GM12872 (cell line): ENCODE data around the gene SLC5A12.

Source experiments
- TF ChIP-seq, protein P1 (sequence below): IDR thresholded peaks from 3 replicates; pipeline ENCODE4 v1.5.1; 2011; ENCODE audit warnings: low read depth, mild to moderate bottlenecking, low read length, moderate library complexity; ENCODE audit not compliant: insufficient read depth

SLC5A12 gene, protein sequence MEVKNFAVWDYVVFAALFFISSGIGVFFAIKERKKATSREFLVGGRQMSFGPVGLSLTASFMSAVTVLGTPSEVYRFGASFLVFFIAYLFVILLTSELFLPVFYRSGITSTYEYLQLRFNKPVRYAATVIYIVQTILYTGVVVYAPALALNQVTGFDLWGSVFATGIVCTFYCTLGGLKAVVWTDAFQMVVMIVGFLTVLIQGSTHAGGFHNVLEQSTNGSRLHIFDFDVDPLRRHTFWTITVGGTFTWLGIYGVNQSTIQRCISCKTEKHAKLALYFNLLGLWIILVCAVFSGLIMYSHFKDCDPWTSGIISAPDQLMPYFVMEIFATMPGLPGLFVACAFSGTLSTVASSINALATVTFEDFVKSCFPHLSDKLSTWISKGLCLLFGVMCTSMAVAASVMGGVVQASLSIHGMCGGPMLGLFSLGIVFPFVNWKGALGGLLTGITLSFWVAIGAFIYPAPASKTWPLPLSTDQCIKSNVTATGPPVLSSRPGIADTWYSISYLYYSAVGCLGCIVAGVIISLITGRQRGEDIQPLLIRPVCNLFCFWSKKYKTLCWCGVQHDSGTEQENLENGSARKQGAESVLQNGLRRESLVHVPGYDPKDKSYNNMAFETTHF

DNA sequence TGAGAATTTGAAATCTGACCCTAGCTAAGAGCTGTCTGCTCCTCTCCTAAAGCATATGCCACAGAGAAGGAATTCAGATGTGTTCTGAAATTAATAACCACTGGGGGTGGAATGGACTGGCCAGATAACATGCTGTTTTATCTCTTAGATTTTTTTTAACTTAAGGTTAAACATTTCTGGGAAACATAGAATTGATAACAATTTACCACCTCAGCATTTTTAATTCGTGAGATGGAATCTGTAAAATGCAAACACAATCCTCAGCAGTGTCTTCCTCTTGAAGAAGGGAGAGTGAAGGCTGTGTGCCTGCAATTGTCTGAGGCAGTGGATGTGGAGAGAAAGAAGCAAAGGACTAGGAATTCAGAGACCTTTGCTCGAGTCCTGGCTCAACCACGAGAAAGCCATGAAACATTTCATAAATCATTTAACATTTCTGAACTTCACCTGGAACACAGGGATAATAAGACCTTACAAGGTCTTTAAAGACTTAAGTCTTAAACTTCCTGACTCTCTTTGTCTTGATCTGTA lies at the start of gene SLC5A12:
TSS of gene SLC5A12 (minus strand) at position 113 of the 528 bp plus-strand sequence. CDS start 346 bp downstream, outside the sequence.
- TF ChIP-seq, protein P1, sequence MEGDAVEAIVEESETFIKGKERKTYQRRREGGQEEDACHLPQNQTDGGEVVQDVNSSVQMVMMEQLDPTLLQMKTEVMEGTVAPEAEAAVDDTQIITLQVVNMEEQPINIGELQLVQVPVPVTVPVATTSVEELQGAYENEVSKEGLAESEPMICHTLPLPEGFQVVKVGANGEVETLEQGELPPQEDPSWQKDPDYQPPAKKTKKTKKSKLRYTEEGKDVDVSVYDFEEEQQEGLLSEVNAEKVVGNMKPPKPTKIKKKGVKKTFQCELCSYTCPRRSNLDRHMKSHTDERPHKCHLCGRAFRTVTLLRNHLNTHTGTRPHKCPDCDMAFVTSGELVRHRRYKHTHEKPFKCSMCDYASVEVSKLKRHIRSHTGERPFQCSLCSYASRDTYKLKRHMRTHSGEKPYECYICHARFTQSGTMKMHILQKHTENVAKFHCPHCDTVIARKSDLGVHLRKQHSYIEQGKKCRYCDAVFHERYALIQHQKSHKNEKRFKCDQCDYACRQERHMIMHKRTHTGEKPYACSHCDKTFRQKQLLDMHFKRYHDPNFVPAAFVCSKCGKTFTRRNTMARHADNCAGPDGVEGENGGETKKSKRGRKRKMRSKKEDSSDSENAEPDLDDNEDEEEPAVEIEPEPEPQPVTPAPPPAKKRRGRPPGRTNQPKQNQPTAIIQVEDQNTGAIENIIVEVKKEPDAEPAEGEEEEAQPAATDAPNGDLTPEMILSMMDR: no peak

DNA sequence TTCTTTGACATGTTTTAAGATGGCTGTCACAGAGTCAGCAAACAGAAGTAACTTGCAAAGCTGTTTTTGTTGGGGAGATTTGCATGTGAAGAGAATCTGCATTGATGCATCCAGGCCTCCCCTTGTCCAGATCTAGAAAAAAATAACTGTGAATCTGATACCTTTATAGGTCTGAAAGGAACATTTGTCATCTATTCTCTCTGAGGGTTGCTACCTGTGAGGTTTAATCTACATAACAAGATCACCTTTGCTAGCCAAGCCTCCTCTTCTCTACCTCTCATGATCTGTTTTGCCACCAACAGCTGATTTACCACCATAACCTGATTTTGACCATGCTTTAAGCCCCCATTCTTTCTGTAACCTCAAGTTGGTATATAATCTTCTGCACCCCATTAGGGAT lies 47.2 kb upstream of the SLC5A12 start:
- TF ChIP-seq, protein P1: no peak

DNA sequence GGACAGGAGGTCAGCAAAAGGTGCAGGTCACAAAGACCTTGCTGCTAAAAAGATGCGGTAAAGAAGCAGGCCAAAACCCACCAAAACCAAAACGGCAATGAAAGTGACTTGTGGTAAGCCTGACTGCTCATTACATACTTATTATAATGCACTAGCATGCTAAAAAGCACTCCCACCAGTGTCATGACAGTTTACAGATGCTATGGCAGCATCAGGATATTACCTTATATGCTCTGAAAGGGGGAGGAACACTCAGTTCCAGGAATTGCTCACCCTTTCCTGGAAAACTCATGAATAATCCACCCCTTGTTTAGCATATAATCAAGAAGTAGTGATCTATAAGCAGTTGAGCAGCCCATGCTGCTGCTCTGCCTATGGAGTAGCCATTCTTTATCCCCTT lies 45.2 kb upstream of the SLC5A12 start:
- TF ChIP-seq, protein P1: no peak

DNA sequence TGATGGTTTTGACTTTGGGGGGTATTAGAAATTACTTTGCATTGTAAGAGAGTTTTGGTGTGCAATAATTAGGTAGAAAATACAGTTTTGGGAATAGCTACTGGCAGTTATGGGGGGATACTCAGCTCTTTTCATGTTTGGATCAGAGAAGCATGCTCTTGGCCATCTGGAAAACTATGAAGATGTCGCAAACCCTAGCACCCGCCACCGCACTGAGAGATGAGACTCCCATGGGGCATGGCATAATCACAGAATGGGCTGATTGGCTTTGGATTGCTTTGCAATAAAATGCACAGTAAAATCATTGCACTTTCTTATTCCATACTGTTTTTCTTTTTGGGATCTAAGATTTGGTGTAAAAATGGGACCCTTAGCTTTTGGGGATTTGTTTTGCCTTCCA lies 43.5 kb upstream of the SLC5A12 start:
- TF ChIP-seq, protein P1: no peak

DNA sequence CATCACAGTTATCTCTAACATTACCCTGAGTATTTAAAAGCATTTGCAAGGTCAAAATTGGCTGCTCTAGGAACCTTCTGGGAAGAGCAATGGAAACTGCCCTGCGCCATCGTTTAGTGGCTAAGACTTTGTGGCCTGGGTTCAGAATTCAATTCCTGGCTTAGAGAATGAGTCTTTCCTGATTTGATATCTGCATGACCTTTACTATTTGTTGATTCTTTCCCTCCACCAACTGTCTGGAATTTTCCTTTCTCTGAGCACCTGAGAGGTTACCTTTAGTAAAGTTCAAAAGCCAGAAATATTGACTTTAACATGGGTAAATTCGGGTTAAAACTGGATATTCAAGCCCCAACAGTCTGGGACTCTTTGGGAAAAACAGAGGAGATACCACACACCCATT lies 43.0 kb upstream of the SLC5A12 start:
- TF ChIP-seq, protein P1: no peak

DNA sequence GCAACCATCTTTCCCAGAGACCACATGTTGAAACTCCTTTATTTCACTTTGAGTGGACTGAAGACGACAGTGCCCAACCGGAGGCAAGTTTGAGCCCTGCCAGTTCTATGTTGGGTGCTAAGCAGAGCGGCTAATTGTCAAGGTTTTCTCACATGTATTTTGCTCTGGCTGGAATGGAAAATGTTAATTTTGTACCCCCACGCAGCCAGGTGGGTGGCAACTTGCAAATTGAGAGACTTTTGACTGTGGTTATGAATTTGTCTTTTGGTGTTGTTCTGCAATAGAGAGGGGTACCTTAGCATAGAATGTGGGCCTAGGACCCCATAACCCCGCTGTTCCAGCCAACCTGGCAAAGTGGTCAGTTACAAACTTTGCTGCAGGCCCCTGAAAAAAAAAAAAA lies 42.5 kb upstream of the SLC5A12 start:
- TF ChIP-seq, protein P1: no peak

DNA sequence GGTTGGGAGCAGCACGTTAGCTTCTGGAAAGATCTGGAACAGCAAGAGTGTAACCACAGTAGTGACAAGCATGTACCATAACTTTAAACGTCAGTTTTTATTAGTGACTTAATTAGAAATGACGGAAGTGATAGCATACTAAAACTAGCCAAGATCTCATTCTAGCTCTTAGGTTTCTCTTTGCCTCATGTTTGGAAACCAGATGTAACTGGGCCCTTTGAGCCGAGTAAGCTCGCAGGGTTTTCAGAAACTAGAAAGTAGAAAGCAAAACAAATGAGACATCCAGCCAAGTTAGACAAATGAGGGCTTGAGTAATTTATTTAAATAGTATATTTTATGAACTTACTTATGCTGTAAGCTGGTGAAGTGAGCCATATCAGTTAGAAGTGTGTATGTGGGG lies 40.2 kb upstream of the SLC5A12 start:
- TF ChIP-seq, protein P1: no peak
